Measurements from ENCODE around the gene MIF4GD.

MIF4GD gene

GRCh38 chr17:75308732-75309629 lies 38.0 kb upstream of the MIF4GD start:
- H3K14ac ChIP-seq (ENCODE audit: low read length), result no peak overlapping the region
- no peak overlapping the region for H2BK12ac ChIP-seq (ENCODE audit: low read length)
- no CpG with 5 or more reads among the region's 20 CpGs for WGBS (ENCODE audit: extremely low coverage, insufficient coverage, insufficient read length)
- H3K23ac ChIP-seq (ENCODE audit: low read length), result no peak overlapping the region
- H3K79me1 ChIP-seq (ENCODE audit: low read length), result no peaks in the 10 kb centered on the region
- H3K27ac ChIP-seq (ENCODE audit: low read depth, low read length), result no peak overlapping the region
- H3K4me3 ChIP-seq (ENCODE audit: low read depth, low read length), result no peak overlapping the region
- H3K9me3 ChIP-seq (ENCODE audit: insufficient read depth, low read depth, low read length), result no peaks in the 10 kb centered on the region
- no peak overlapping the region for H2AFZ ChIP-seq (ENCODE audit: insufficient read depth, low read length, poor library complexity)
- H3K4me1 ChIP-seq (ENCODE audit: control insufficient read depth in 1 of 2, insufficient read depth in 2 of 2, low read length in 2 of 2), result peaks cover 6 to 10% of the 10 kb centered on the region in 2 experiments
- H2BK5ac ChIP-seq (ENCODE audit: low read depth, low read length, poor library complexity), result no peak overlapping the region
- H2BK120ac ChIP-seq (ENCODE audit: insufficient read depth, low read length, poor library complexity), result no peak overlapping the region
- no peaks in the 10 kb centered on the region for H3K27me3 ChIP-seq (ENCODE audit: insufficient read depth, low read length)
- H4K12ac ChIP-seq (ENCODE audit: low read depth, low read length), result no peak overlapping the region
- peak; percentile 85 to 91 for DNase-seq
- H3K4ac ChIP-seq (ENCODE audit: low read depth, low read length), result no peak overlapping the region
- H4K8ac ChIP-seq (ENCODE audit: low read depth, low read length), result no peak overlapping the region
- H3K4me2 ChIP-seq (ENCODE audit: low read length), result no peak overlapping the region
- H4K91ac ChIP-seq (ENCODE audit: low read depth, low read length), result no peak overlapping the region
- H3K18ac ChIP-seq (ENCODE audit: low read length), result no peak overlapping the region
- no peak overlapping the region for H2AK5ac ChIP-seq (ENCODE audit: low read length)
- no peaks in the 10 kb centered on the region for H3K79me2 ChIP-seq (ENCODE audit: control insufficient read depth, insufficient read depth, low read length, poor library complexity)
- H3K36me3 ChIP-seq (ENCODE audit: control insufficient read depth in 1 of 2, insufficient read depth in 2 of 2, low read length in 2 of 2), result peaks cover 0 to 2% of the 10 kb centered on the region in 2 experiments
- H3K9ac ChIP-seq (ENCODE audit: low read length), result no peak overlapping the region

- Histone ChIP-seq H3K14ac (ENCODE audit: low read length) (no peak overlapping the region), H3K9me3 (ENCODE audit: insufficient read depth, low read depth, low read length) (no peaks in the 10 kb centered on the region), H3K36me3 (ENCODE audit: control insufficient read depth in 1 of 2, insufficient read depth in 2 of 2, low read length in 2 of 2) (no peaks in the 10 kb centered on the region), H3K27ac (ENCODE audit: low read depth, low read length) (no peak overlapping the region), H4K91ac (ENCODE audit: low read depth, low read length) (no peak overlapping the region), H2BK5ac (ENCODE audit: low read depth, low read length, poor library complexity) (no peak overlapping the region), H3K4me1 (ENCODE audit: control insufficient read depth in 1 of 2, insufficient read depth in 2 of 2, low read length in 2 of 2) (peaks cover 6 to 10% of the 10 kb centered on the region in 2 experiments), H3K79me1 (ENCODE audit: low read length) (no peaks in the 10 kb centered on the region), H2BK120ac (ENCODE audit: insufficient read depth, low read length, poor library complexity) (no peak overlapping the region), H3K18ac (ENCODE audit: low read length) (no peak overlapping the region), H2AFZ (ENCODE audit: insufficient read depth, low read length, poor library complexity) (no peak overlapping the region), H3K79me2 (ENCODE audit: control insufficient read depth, insufficient read depth, low read length, poor library complexity) (no peaks in the 10 kb centered on the region), H2AK5ac (ENCODE audit: low read length) (no peak overlapping the region), H4K12ac (ENCODE audit: low read depth, low read length) (no peak overlapping the region), H3K4ac (ENCODE audit: low read depth, low read length) (no peak overlapping the region), H4K8ac (ENCODE audit: low read depth, low read length) (no peak overlapping the region), H2BK12ac (ENCODE audit: low read length) (no peak overlapping the region), H3K27me3 (ENCODE audit: insufficient read depth, low read length) (no peaks in the 10 kb centered on the region), H3K4me3 (ENCODE audit: low read depth, low read length) (no peak overlapping the region), H3K4me2 (ENCODE audit: low read length) (no peak overlapping the region), H3K9ac (ENCODE audit: low read length) (no peak overlapping the region), H3K23ac (ENCODE audit: low read length) (no peak overlapping the region)
- DNase-seq, result peak; percentile 94 to 99
- no CpG with 5 or more reads among the region's 13 CpGs for WGBS (ENCODE audit: extremely low coverage, insufficient coverage, insufficient read length)
These were observed 37.1 kb upstream of the MIF4GD start for GRCh38 chr17:75307957-75308731.

GRCh38 chr17:75301502-75302206 lies 30.6 kb upstream of the MIF4GD start:
- Histone ChIP-seq H3K4me1 (ENCODE audit: control insufficient read depth in 1 of 2, insufficient read depth in 2 of 2, low read length in 2 of 2) (no peaks in the 10 kb centered on the region), H2AK5ac (ENCODE audit: low read length) (no peak overlapping the region), H3K4me2 (ENCODE audit: low read length) (no peak overlapping the region), H3K79me1 (ENCODE audit: low read length) (no peaks in the 10 kb centered on the region), H3K79me2 (ENCODE audit: control insufficient read depth, insufficient read depth, low read length, poor library complexity) (no peaks in the 10 kb centered on the region), H3K14ac (ENCODE audit: low read length) (no peak overlapping the region), H2BK12ac (ENCODE audit: low read length) (no peak overlapping the region), H2BK5ac (ENCODE audit: low read depth, low read length, poor library complexity) (no peak overlapping the region), H2BK120ac (ENCODE audit: insufficient read depth, low read length, poor library complexity) (no peak overlapping the region), H3K18ac (ENCODE audit: low read length) (no peak overlapping the region), H4K91ac (ENCODE audit: low read depth, low read length) (no peak overlapping the region), H3K9ac (ENCODE audit: low read length) (no peak overlapping the region), H3K9me3 (ENCODE audit: insufficient read depth, low read depth, low read length) (no peaks in the 10 kb centered on the region), H3K36me3 (ENCODE audit: control insufficient read depth in 1 of 2, insufficient read depth in 2 of 2, low read length in 2 of 2) (no peaks in the 10 kb centered on the region), H2AFZ (ENCODE audit: insufficient read depth, low read length, poor library complexity) (no peak overlapping the region), H3K27me3 (ENCODE audit: insufficient read depth, low read length) (no peaks in the 10 kb centered on the region), H3K27ac (ENCODE audit: low read depth, low read length) (no peak overlapping the region), H4K12ac (ENCODE audit: low read depth, low read length) (no peak overlapping the region), H3K23ac (ENCODE audit: low read length) (no peak overlapping the region), H4K8ac (ENCODE audit: low read depth, low read length) (no peak overlapping the region), H3K4ac (ENCODE audit: low read depth, low read length) (no peak overlapping the region), H3K4me3 (ENCODE audit: low read depth, low read length) (no peak overlapping the region)
- no CpG with 5 or more reads among the region's 17 CpGs for WGBS (ENCODE audit: extremely low coverage, insufficient coverage, insufficient read length)
- DNase-seq, result no peak

- no peak overlapping the region for H4K8ac ChIP-seq (ENCODE audit: low read depth, low read length)
- H3K27me3 ChIP-seq (ENCODE audit: insufficient read depth, low read length), result no peaks in the 10 kb centered on the region
- no peak overlapping the region for H3K4me2 ChIP-seq (ENCODE audit: low read length)
- no peak overlapping the region for H3K4me3 ChIP-seq (ENCODE audit: low read depth, low read length)
- no peak overlapping the region for H2BK120ac ChIP-seq (ENCODE audit: insufficient read depth, low read length, poor library complexity)
- no peak overlapping the region for H3K9ac ChIP-seq (ENCODE audit: low read length)
- DNase-seq, result no peak
- H3K27ac ChIP-seq (ENCODE audit: low read depth, low read length), result no peak overlapping the region
- H3K79me2 ChIP-seq (ENCODE audit: control insufficient read depth, insufficient read depth, low read length, poor library complexity), result no peaks in the 10 kb centered on the region
- no peaks in the 10 kb centered on the region for H3K36me3 ChIP-seq (ENCODE audit: control insufficient read depth in 1 of 2, insufficient read depth in 2 of 2, low read length in 2 of 2)
- H3K18ac ChIP-seq (ENCODE audit: low read length), result no peak overlapping the region
- H4K12ac ChIP-seq (ENCODE audit: low read depth, low read length), result no peak overlapping the region
- no peak overlapping the region for H2BK12ac ChIP-seq (ENCODE audit: low read length)
- H2BK5ac ChIP-seq (ENCODE audit: low read depth, low read length, poor library complexity), result no peak overlapping the region
- no peak overlapping the region for H4K91ac ChIP-seq (ENCODE audit: low read depth, low read length)
- no peaks in the 10 kb centered on the region for H3K79me1 ChIP-seq (ENCODE audit: low read length)
- WGBS (ENCODE audit: extremely low coverage, insufficient coverage, insufficient read length), result no CpG with 5 or more reads among the region's 9 CpGs
- no peaks in the 10 kb centered on the region for H3K4me1 ChIP-seq (ENCODE audit: control insufficient read depth in 1 of 2, insufficient read depth in 2 of 2, low read length in 2 of 2)
- H3K14ac ChIP-seq (ENCODE audit: low read length), result no peak overlapping the region
- no peak overlapping the region for H3K23ac ChIP-seq (ENCODE audit: low read length)
- no peaks in the 10 kb centered on the region for H3K9me3 ChIP-seq (ENCODE audit: insufficient read depth, low read depth, low read length)
- H2AFZ ChIP-seq (ENCODE audit: insufficient read depth, low read length, poor library complexity), result no peak overlapping the region
- H2AK5ac ChIP-seq (ENCODE audit: low read length), result no peak overlapping the region
- H3K4ac ChIP-seq (ENCODE audit: low read depth, low read length), result no peak overlapping the region
These were observed 30.0 kb upstream of the MIF4GD start for GRCh38 chr17:75301049-75301448.

All from trophoblast cell (in vitro differentiated cells and primary cell).